ENCODE measurements around the gene CAMTA1.

CAMTA1 gene

DNA sequence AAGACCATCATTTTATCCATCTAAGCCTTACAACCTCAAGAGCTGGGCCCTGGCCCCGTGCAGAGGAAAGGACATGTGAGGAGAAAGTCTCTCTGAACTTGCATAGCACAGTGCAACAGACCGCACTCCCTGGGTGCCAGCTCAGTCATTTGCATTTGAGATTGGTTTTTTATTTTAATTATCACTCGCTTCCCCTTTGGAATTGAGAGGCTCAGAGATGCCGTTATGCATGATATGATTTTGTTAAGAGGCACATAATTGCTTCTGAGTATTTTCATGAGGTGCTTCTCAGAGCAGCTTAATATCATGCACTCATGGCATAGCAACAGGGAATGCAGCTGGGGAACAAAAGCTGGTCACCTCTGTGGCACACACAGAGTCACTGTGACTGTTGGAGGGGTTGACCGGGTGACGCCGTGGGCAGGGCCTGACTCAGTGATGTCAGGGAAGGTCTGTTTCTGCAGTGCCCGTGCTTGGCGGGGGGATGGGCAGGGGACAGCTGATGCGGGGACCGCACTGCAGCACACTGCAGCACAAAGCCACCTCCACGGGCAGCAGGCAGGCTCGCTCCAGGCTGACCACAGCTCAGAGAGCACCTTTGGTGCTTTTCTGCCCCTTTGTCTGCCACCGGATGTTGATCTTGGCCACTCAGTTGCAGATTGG, 942.7 kb downstream of the CAMTA1 start:
- Histone ChIP-seq H3K4me2 (ENCODE audit: insufficient read depth, low read length) (no peak overlapping the region), H3K36me3 (ENCODE audit: insufficient read depth, low read length) (no peaks in the 10 kb centered on the region), H3K79me2 (ENCODE audit: insufficient read depth, low read length) (no peaks in the 10 kb centered on the region), H3K4me1 (ENCODE audit: insufficient read depth, low read length) (no peaks in the 10 kb centered on the region), H4K20me1 (ENCODE audit: insufficient read depth, low read length) (no peaks in the 10 kb centered on the region), H3K27me3 (ENCODE audit: insufficient read depth, low read length, poor library complexity) (peaks cover 15% of the 10 kb centered on the region), H3K9me3 (ENCODE audit: insufficient read depth, low read length, severe bottlenecking) (no peaks in the 10 kb centered on the region), H3K4me3 (ENCODE audit: low read depth in 1 of 2, low read length in 2 of 2) (no peak overlapping the region), H3K9ac (ENCODE audit: low read depth, low read length) (no peak overlapping the region), H2AFZ (ENCODE audit: low read depth, low read length) (no peak overlapping the region), H3K27ac (ENCODE audit: low read length) (no peak overlapping the region)
- ATAC-seq (ENCODE audit: insufficient read depth, low read depth) (no peak), DNase-seq (no peak)
- TF ChIP-seq, protein P1, sequence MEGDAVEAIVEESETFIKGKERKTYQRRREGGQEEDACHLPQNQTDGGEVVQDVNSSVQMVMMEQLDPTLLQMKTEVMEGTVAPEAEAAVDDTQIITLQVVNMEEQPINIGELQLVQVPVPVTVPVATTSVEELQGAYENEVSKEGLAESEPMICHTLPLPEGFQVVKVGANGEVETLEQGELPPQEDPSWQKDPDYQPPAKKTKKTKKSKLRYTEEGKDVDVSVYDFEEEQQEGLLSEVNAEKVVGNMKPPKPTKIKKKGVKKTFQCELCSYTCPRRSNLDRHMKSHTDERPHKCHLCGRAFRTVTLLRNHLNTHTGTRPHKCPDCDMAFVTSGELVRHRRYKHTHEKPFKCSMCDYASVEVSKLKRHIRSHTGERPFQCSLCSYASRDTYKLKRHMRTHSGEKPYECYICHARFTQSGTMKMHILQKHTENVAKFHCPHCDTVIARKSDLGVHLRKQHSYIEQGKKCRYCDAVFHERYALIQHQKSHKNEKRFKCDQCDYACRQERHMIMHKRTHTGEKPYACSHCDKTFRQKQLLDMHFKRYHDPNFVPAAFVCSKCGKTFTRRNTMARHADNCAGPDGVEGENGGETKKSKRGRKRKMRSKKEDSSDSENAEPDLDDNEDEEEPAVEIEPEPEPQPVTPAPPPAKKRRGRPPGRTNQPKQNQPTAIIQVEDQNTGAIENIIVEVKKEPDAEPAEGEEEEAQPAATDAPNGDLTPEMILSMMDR (IDR thresholded peaks at IDR 0.05; ENCODE audit: borderline replicate concordance, extremely low read depth, low read length, poor library complexity, severe bottlenecking), result no peak
- no peak for TF ChIP-seq EZH2 (IDR thresholded peaks at IDR 0.05; ENCODE audit: borderline replicate concordance, low read depth, low read length, severe bottlenecking)

DNA sequence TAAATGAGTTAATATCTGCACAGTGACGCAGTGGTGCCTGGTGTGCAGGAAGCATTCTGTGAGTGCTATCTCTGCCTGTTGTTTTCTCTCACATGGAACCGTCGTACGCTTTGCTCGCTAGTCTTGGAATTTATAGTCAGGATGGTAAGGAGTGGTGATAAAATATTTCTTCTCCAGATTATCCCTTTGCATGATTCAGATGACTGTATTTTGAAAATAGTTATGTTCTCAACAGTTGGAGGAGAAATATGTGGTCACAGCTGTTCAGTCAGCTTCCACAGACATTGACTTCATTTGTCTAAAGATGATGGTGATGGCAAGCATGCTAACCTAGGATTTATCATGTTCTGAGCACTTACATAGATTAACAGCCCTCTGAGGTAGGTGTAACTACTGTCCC, 944.5 kb downstream of the CAMTA1 start:
- Histone ChIP-seq H3K4me3 (ENCODE audit: low read depth in 1 of 2, low read length in 2 of 2) (no peak overlapping the region), H3K27me3 (ENCODE audit: insufficient read depth, low read length, poor library complexity) (peaks cover 10% of the 10 kb centered on the region), H3K4me2 (ENCODE audit: insufficient read depth, low read length) (no peak overlapping the region), H3K27ac (ENCODE audit: low read length) (no peak overlapping the region), H3K9me3 (ENCODE audit: insufficient read depth, low read length, severe bottlenecking) (no peaks in the 10 kb centered on the region), H2AFZ (ENCODE audit: low read depth, low read length) (no peak overlapping the region), H3K4me1 (ENCODE audit: insufficient read depth, low read length) (no peaks in the 10 kb centered on the region), H3K9ac (ENCODE audit: low read depth, low read length) (no peak overlapping the region), H4K20me1 (ENCODE audit: insufficient read depth, low read length) (no peaks in the 10 kb centered on the region), H3K79me2 (ENCODE audit: insufficient read depth, low read length) (no peaks in the 10 kb centered on the region), H3K36me3 (ENCODE audit: insufficient read depth, low read length) (no peaks in the 10 kb centered on the region)
- DNase-seq (no peak), ATAC-seq (ENCODE audit: insufficient read depth, low read depth) (no peak)
- TF ChIP-seq, protein P1 (IDR thresholded peaks at IDR 0.05; ENCODE audit: borderline replicate concordance, extremely low read depth, low read length, poor library complexity, severe bottlenecking), result no peak
- no peak for TF ChIP-seq EZH2 (IDR thresholded peaks at IDR 0.05; ENCODE audit: borderline replicate concordance, low read depth, low read length, severe bottlenecking)

DNA sequence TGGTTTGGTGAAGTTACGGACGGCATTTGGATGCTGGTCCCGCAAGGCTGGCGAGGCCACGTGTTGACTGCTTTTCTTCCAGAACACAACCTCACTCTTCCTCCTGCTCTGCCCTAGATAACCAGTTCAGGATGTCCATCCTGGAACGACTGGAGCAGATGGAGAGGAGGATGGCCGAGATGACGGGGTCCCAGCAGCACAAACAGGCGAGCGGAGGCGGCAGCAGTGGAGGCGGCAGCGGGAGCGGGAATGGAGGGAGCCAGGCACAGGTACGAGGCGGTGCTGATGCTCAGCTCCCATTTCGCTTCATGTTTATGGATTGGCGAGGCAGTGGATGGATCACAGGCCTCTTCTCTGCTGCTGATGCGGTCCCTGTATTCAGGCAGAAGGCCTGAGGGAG, 947.1 kb downstream of the CAMTA1 start:
- Histone ChIP-seq H3K36me3 (ENCODE audit: insufficient read depth, low read length) (no peaks in the 10 kb centered on the region), H3K4me1 (ENCODE audit: insufficient read depth, low read length) (no peaks in the 10 kb centered on the region), H3K9me3 (ENCODE audit: insufficient read depth, low read length, severe bottlenecking) (no peaks in the 10 kb centered on the region), H2AFZ (ENCODE audit: low read depth, low read length) (no peak overlapping the region), H3K79me2 (ENCODE audit: insufficient read depth, low read length) (no peaks in the 10 kb centered on the region), H3K27ac (ENCODE audit: low read length) (no peak overlapping the region), H4K20me1 (ENCODE audit: insufficient read depth, low read length) (no peaks in the 10 kb centered on the region), H3K27me3 (ENCODE audit: insufficient read depth, low read length, poor library complexity) (no peaks in the 10 kb centered on the region), H3K4me2 (ENCODE audit: insufficient read depth, low read length) (no peak overlapping the region), H3K4me3 (ENCODE audit: low read depth in 1 of 2, low read length in 2 of 2) (no peak overlapping the region), H3K9ac (ENCODE audit: low read depth, low read length) (no peak overlapping the region)
- no peak for TF ChIP-seq EZH2 (IDR thresholded peaks at IDR 0.05; ENCODE audit: borderline replicate concordance, low read depth, low read length, severe bottlenecking)
- TF ChIP-seq, protein P1 (IDR thresholded peaks at IDR 0.05; ENCODE audit: borderline replicate concordance, extremely low read depth, low read length, poor library complexity, severe bottlenecking), result no peak
- DNase-seq (no peak), ATAC-seq (ENCODE audit: insufficient read depth, low read depth) (no peak)

Data from DND-41 (cell line).